NCI-H460 (cell line): ENCODE results near the gene MED27. TPM values are rescaled to one million over a fixed set of nuclear protein-coding genes. Genes with fewer than 3 reads are reported as not detected.
A peak's percentile ranks its signal among the peaks of the same experiment; 100 is the strongest.

ENCODE experiments used
- DNase-seq: peaks from one replicate; pipeline ENCODE4 v3.0.0-alpha.2; 2016; ENCODE audit warnings: low read depth; ENCODE audit errors: extremely low read depth
- polyA plus RNA-seq: library from polyadenylated mRNA; depleted of rRNA; stranded (reverse); fragments of >200 nt; gene quantifications from 2 replicates; pipeline ENCODE4 v1.2.3, GENCODE V29; 2014; cell fraction: nucleus; rRNA removed
- total RNA-seq: library from RNA; depleted of rRNA; stranded (reverse); fragments of >200 nt; shearing (Covaris generic); gene quantifications from 2 replicates; pipeline ENCODE4 v1.2.3, GENCODE V29; 2014; rRNA removed

Gene MED27, protein sequence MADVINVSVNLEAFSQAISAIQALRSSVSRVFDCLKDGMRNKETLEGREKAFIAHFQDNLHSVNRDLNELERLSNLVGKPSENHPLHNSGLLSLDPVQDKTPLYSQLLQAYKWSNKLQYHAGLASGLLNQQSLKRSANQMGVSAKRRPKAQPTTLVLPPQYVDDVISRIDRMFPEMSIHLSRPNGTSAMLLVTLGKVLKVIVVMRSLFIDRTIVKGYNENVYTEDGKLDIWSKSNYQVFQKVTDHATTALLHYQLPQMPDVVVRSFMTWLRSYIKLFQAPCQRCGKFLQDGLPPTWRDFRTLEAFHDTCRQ
- total RNA-seq = 23.5 and 24.7 TPM in 2 replicates
- polyA plus RNA-seq = 14.2 and 15.4 TPM in 2 replicates

DNA sequence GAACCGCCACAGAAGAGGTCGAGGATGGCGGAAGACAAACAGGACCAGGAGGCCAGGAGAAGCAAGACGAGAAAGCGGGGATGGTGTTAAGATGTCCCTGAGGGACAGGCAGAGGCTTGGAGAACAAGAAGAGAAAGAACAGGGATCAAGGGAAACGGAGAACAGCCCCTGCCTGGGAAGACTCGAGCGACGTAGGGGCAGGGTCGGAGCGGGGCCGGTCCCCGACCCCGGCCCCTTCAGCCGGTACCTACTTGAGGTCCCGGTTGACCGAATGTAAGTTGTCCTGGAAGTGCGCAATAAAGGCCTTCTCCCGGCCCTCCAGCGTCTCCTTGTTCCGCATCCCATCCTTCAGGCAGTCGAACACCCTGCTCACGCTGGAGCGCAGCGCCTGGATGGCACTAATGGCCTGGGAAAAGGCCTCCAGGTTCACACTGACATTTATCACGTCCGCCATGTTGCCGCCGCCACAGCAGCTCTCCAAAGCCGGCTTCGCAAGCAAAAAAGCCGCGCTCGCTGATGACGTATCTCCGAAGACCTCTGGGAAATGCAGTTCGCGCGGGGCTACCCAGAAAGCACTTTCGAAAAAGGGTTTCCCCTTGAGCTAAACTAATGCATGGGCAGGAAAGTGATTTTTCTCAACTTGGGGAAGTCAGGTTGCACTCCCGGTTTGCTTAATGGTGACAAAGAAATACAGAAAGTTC is at the start of gene MED27:
Gene MED27, minus strand, starts transcription at position 477 of the 701 bp plus-strand sequence. Its CDS starts 23 bp downstream, at position 454.
- DNase-seq = peak; percentile 88

DNA sequence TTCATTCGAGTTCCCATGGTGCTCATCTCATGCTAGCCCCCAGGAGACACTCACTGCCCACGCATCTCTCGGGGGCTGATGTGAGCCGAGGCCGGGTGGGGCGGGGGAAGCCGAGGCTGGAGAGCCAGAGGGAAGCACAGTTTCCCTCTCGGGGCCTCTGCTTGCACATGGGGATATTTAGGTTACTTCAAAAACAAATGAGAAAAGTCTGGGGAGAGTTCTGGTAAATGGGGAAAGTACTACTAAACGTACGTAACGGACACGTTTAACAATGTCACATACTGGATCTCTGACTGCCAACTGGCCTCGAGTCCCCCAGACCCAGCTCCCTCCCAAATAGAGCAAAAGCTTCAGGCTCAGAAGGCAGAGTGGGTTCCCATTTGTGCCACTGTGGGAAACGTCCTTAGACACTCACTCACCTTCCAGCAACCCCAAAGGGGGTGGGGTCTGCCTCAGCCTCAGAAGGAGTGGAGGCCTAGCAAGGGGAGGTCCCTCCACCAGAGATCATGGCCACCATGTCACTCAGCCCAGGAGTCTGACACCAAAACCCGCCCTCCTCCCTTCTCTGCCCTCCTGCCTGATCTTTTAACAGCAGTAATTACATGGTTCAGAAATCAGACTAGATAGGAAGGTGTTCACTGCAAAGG is 48.3 kb upstream of the MED27 start:
- DNase-seq = no peak

DNA sequence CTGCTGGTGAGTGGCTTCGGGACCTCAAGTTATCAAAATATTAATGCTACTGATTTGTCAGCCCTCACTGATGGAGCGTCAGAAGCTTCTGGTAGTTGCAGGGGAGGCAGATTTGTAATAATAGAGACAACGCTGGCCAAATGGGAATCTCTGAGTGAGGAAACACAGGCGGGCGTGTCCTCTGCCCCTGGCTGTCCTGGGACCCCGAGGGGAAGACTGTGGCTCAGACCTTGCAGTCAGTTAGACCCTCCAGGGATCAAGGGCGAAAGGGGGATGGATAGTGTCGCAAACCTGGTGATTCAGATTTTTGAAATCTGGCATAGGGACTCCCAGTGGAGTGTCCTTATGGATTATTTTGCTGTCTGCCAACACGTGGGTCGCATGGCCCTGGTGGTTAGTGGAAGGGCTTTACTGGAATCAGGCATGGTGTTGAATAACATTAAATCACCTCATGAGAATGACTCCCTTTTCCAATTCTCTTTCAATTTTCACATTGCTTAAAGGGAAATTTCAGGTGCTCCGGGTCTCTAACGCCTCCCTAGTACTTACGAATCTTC is 47.1 kb upstream of the MED27 start:
- DNase-seq = no peak

DNA sequence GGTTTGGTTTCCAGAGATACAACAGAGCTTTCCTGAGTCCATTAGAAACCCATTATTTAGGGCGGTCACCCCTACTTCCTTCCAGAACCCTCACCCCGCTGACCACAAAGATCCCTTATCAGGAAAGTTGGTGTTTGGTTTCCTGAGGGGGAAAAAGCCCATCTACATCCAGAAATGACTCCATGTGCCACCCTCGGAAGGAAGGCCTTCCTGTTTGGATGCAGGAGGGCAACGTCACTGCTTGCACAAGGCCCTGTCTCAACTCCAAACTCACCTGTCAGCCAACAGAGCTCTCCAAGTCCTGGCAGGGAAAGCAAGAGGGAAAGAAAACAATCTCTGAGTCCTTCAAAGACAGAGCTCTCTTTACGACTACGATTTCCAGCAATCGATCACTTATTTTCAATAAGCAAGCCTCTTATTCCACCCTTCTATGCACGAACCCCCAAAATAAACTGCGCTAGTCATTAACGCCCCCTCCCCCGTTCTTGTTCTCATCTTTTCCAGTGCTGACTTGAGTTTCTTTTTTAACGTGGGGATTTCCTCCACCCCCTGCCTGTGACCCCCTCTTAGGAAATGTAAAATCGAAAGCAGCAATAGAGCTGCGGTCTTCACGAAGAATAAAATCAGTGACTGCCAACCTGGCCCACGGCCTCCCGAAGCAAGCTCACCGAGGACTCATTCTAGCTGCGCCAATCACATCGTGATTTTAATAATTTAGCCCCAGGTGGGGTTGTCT is 46.4 kb upstream of the MED27 start:
- no peak for DNase-seq

DNA sequence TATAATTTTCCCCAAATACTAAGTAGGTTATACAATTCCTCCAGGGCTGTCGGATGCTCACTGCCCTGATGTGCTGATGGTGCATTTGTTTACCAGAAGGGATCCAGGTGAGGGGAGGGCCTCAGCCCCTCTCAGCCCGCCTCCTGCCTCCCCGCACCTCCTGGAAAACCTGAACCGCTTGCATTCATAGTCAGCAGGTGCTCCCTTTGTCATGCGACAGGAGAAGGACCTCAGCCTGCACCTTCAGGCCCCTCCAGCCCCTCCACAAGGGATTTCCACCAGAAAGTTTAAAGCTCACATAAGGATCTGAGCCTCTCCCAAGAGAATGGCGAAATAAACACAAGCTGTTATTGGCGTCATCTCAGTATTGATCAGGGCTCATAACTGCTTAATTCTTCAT is 45.7 kb upstream of the MED27 start:
- DNase-seq = no peak

DNA sequence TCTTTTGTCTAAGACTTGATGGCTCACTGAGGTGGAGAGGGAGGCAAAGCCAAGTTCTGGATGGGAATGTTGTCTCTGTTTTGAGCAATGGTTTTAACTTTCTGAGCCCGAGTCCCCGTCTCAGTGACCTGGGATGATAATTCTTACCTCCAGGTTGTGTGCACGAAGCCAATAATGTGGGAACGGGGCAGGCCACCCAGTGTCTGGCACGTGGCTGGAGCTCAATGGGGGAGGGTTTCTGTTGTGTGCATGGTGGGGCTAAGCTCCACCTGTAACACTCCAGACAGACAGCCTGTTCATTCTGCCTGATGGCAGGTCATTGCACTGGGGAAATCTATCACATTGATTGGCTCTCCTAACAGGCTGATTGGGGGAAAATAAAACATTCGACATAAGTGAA is 45.1 kb upstream of the MED27 start:
- DNase-seq = no peak

DNA sequence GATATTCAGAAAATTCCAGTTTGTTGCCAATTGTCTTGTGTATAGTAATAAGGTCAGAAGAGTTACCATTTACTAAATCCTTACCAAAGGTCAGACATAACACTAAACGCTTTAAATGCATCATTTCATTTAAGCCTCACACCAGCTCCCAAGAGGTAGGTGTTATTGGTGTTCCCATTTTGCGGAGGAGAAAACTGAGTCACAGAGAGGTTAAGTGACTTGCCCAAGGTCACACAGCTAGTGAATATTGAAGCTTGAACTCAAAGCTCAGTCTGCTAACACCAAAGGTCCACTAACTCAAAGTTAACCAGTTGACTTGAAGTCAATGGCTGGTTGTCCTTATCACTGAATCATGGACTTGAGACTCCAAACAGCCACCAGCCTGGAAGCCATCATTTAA is 41.4 kb upstream of the MED27 start:
- no peak for DNase-seq

DNA sequence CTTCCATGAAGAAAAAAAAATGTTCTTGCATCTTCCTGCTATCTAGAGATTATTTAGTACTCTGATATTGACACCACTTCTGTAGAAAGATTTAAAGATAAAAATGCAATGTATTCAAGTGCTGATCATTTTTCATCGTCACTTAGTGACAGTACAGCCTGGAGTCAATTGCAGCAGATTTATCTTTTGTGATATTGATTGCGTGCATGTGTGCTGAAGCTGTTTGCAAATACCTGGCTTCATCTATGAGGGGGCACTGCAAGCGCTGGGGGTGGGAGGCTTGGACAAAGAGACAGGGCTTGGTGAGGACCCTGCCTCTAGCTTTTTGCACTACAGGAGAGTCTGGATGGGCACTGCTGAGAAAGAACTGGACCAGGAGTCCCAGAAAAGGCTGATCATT is 38.0 kb upstream of the MED27 start:
- no peak for DNase-seq

DNA sequence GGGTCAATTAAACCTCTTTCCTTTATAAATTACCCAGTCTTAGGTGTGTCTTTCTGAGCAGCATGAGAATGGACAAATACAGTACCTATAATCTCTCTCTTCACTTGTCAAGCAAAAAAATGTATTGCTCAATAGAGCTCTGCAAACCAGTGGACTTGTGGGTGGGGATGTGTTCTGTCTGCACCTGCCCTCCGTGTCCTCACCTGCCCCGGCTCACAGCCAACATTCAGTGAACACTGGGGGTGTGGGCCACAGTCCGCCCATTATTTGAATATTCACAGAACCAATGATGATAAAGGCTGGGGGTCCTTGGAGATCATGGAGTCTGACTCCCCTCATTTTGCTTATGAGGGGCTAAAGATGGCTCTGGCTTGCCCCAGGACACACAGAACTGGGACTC is 36.9 kb upstream of the MED27 start:
- no peak for DNase-seq

DNA sequence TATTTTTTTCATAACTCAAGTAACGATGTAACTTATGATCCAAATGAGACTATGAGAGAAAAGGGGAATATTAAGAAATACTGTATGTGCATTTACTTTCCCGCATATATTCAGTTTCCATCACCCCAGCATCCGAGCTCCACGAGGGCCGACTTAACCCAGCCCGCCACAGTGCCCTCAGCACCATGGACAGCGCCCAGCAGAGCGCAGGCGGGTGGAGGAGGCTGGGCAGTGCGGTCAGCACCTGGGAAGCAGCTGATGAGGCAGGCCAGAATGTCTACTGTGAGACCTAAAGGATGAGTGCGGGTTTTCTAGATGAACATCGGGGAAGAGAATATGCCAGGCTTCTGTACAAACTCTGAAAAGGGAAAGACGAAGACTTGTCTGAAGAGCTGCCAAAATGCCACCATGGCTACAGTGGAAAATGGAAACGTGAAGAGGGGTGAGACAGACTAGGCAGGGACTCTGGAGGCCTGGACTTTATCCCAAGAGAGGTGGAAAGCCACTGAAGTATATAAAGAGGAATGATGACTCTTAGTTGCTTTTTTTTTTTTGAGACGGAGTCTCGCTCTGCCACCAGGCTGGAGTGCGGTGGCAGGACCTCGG is 34.5 kb upstream of the MED27 start:
- peak; percentile 54 for DNase-seq

DNA sequence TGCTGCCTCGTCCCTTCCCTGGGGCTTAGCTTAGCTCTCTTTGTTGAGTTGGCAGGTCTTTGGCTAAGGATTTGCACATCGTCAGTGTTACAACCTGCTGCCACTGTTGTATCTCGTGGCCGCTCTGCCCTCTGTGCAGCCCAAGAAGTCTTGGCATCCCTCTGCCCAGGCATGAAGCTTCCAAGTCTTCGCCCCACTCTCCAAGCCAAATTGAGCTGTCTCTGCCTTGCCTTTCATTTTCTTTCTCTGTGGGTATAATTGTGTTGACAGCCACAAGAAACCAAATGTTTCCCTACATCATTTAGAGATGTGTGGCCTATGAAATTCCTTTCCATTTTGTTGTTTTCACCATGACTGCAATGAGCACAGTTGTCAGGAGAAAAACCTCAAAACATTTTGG is 29.6 kb upstream of the MED27 start:
- no peak for DNase-seq

DNA sequence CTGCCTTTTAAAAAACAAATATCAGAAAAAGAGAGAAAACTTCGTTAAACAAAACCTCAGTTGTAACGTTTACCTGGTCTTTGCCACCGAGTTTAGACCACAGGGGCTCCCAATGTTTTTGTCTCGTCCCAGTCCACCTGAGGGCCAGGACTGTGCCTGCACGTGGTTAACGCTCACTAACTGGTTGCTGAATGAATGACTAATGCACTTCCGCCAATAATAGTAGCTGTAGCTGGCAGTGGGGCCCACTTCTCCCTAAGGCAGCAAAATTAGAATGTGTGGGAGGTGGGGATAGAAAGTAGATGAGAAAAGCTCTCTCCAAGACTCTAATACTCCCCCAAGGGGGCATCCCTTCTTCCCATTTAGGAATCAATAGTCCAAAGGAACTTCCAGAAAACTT is 29.1 kb upstream of the MED27 start:
- DNase-seq = no peak

DNA sequence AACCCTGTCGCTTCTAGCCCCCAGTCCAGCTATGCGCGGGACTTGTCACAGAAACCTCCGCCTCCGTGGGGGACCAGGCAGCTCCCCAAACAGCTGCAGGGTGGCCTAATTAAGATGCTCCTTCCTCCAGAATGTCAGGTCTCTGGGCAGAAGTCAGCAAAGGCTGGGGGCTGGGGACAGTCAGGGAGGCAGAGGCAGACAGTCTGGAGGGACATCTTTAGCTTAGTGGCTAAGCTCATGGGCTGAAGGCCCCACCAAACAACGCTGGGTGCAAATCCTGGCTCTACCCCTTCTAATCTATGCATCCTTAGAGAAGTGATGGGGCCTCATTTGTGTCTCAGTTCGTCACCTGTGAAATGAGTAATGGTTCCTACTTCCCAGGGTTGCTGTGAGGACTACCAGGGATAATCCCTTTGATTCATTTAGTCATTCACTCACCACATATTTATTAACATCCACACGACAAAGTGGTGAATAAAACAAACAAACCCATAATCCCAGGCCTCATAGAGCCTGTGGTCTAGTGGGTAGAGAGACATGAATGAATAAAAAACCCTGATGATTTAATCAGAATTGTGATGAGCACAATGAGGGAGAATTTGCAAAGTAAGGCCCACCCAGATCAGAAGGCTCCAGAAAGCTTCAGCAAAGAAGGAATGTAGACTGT is 20.2 kb upstream of the MED27 start:
- no peak for DNase-seq

DNA sequence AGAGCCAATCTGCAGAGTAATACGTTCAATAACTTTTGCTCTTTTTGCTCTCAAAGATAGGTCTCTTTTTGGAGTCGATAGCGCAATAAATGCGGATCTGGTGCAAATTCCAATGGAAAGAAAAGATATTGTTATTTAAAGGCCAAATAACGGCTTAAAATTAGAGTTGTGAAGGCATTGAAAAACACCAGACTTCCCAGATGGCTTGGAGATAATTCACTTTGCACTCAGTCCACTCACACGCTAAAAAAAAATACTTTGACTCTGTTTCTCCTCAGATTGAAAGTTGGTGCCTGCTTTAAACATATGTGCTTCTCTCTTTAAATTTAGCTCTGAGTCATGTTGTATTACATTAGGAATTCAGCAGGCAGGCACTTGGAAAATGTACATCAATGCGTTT is 19.5 kb upstream of the MED27 start:
- no peak for DNase-seq

DNA sequence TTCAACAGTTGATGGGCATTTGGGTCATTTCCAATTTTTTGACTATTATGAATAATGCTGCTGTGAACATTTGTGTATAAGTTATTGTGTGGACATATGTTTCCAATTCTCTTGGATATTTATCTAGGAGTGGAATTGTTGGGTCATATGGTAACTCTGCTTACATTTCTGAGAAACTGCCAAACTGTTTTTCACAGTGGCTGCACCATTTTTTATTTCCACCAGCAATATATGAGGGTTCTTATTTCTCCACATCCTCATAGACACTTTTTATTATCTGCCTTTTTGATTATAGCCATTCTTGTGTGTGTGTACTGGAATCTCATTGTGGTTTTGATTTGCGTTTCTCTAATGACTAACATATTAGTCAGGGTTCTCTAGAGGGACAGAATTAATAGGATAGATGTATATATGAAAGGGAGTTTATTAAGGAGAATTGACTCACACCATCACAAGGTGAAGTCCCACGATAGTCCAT is 14.7 kb upstream of the MED27 start:
- no peak for DNase-seq

DNA sequence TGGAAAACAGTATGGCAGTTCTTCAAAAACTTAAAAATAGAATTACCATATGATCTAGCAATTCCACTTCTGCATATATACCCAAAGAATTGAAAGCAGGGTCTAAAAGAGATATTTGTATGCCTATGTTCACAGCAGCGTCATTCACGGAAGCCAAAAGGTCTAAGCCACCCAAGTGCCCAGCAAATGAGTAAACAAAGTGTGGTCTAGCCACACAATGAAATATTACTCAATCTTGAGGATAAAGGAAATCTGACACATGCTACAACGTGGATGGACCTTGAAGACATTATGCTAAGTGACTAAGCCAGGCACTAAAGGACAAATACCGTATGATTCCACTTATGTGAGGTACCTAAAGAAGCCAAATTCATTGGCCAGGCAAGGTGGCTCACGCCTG is 11.1 kb upstream of the MED27 start:
- no peak for DNase-seq

DNA sequence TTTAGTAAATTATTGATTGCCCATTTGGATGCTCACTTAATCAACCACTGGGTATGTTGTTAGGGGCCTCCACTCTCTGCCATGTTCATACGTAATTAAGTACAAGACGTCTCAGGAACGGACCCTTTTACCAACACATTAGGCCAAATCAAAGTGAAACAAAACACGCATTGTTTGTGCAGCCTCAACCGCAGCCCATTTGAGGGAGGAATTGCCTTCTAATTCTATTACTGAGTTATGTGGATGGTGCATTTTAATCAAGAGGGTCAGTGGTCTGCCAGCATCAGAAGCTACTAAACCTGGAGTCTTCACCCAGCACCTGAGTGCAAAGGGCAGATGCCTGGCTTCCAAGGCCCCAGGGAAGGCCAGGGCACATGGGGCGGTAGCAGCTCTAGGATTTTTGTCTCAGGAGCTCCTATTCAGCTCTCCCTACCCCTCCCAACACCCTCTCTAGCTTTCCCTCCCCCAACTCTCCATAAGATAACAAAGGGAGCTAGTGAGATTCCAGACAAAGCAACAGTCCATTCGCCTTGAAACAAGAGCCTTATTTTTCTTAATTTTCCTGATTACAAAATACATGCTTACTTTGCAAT is 7.9 kb upstream of the MED27 start:
- DNase-seq = no peak

DNA sequence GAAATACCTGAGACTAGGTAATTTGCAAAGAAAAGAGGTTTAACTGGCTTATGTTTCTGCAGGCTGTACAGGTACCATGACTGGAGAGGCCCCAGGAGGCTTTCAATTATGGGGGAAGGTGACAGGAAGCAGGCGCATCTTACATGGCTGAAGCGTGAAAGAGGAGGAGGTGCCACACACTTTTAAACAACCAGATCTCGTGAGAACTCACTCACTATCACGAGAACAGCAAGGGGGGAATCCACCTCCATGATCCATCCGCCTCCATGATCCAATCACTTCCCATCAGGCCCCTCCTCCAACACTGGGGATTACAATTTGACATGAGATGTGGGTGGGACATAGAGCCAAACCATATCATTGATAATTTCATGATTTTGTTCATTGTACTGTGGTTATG is 2.5 kb upstream of the MED27 start:
- no peak for DNase-seq

DNA sequence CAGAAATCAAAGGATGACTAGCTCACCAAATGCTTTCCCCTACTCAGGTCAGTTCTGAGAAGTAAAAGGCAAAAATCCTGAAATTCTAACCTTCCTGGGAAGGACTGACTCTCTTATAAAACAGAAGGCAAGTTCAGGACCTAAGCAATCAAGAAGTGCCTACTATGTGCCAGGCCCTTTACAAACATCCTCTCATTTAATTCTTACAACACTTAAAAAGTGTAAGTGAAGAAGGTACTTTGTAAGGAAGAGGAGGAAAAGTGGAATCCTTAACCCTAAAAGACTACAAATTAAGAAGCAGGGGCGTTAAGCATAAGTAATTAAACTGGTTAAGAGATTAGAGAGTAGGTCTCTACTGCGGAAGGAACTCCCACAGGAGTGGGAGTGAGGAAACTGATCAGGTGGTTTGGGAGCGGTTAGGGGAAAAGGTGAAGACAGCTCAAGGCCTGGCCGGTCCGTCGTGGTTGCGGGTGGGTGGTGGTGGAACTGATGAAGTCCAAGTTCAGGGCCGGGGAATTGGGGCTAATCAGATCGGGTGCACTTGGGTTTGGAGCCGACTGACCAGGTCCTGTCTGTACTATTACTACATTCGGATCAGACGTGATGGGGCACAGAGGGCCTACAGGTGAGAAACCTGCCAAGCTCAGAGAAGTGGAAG is 839 bp downstream of the MED27 start:
- no peak for DNase-seq
